CD14-positive monocyte (primary cell): Measurements from ENCODE around the gene POR. TPM values are rescaled to one million over a fixed set of nuclear protein-coding genes. Genes with fewer than 3 reads are reported as not detected.
A peak's percentile ranks its signal among the peaks of the same experiment; 100 is the strongest.

ENCODE experiments used
- DNase-seq, 3 donors: peaks; one replicate each; pipeline ENCODE4 v3.0.0-alpha.2; 2011 to 2022
- H2AFZ ChIP-seq: 2 replicates; pipeline ENCODE4 v1.6.0; 2012; ENCODE audit warnings: mild to moderate bottlenecking, low read depth, low read length, inconsistent platforms; ENCODE audit not compliant: insufficient read depth, poor library complexity, severe bottlenecking
- H3K27ac ChIP-seq, 2 donors: 1 replicate in 1 of 2; 2 replicates in 1 of 2; pipeline ENCODE4 v1.5.1; 2012 to 2013; ENCODE audit warnings: low read length in 2 of 2, control low read depth in 1 of 2, inconsistent platforms in 1 of 2, low read depth in 1 of 2, mild to moderate bottlenecking in 1 of 2
- H3K27me3 ChIP-seq, 2 donors: one replicate each; pipeline versions ENCODE4 v1.6.0 to v1.6.1; 2011 to 2013; ENCODE audit warnings: low read length in 2 of 2; ENCODE audit not compliant: control insufficient read depth in 2 of 2, insufficient read depth in 2 of 2
- H3K36me3 ChIP-seq, 2 donors: replicated peaks in 1 of 2; 1 replicate in 1 of 2; 2 replicates in 1 of 2; pipeline versions ENCODE4 v1.5.1 to v1.6.1; 2012 to 2013; ENCODE audit warnings: low read length in 2 of 2, control low read depth in 1 of 2, inconsistent platforms in 1 of 2, mild to moderate bottlenecking in 1 of 2; ENCODE audit not compliant: insufficient read depth in 2 of 2, control insufficient read depth in 1 of 2
- H3K4me1 ChIP-seq, 2 donors: 1 replicate in 1 of 2; 2 replicates in 1 of 2; pipeline versions ENCODE4 v1.5.1 to v1.6.1; 2012 to 2013; ENCODE audit warnings: low read length in 2 of 2, control low read depth in 1 of 2, inconsistent platforms in 1 of 2, mild to moderate bottlenecking in 1 of 2, moderate library complexity in 1 of 2; ENCODE audit not compliant: insufficient read depth in 2 of 2, control insufficient read depth in 1 of 2
- H3K4me2 ChIP-seq: replicated peaks from 2 replicates; pipeline ENCODE3; 2012; ENCODE audit warnings: low read length, moderate library complexity, mild to moderate bottlenecking; ENCODE audit not compliant: poor library complexity, severe bottlenecking; ENCODE audit errors: extremely low read depth
- H3K4me3 ChIP-seq, 3 experiments: fragments of 200-600 bp in 1 of 3; sonication (generic) in 1 of 3; replicated peaks in 1 of 3; 1 replicate in 2 of 3; 2 replicates in 1 of 3; pipeline ENCODE4 v1.5.1; 2011 to 2013; ENCODE audit warnings: low read length in 3 of 3, mild to moderate bottlenecking in 3 of 3, control low read depth in 2 of 3, low read depth in 2 of 3, inconsistent platforms in 1 of 3, moderate library complexity in 1 of 3
- H3K79me2 ChIP-seq: 2 replicates; pipeline ENCODE4 v1.6.0; 2012; ENCODE audit warnings: mild to moderate bottlenecking, control low read depth, inconsistent platforms, low read length, moderate library complexity; ENCODE audit not compliant: insufficient read depth
- H3K9ac ChIP-seq: 2 replicates; pipeline ENCODE4 v1.6.0; 2017; ENCODE audit warnings: low read length, mild to moderate bottlenecking; ENCODE audit not compliant: insufficient read depth, poor library complexity, severe bottlenecking
- H3K9me3 ChIP-seq, 2 donors: replicated peaks in 1 of 2; 1 replicate in 1 of 2; 2 replicates in 1 of 2; pipeline versions ENCODE4 v1.5.1 to v1.6.1; 2012 to 2013; ENCODE audit warnings: low read length in 2 of 2, control low read depth in 1 of 2; ENCODE audit not compliant: control insufficient read depth in 1 of 2, insufficient read depth in 1 of 2
- H4K20me1 ChIP-seq: 2 replicates; pipeline ENCODE4 v1.6.0; 2012; ENCODE audit warnings: mild to moderate bottlenecking, low read length, control low read depth, moderate library complexity; ENCODE audit not compliant: insufficient read depth
- H3K27ac Mint-ChIP-seq, 7 donors: one replicate each; pipeline ENCODE4 v1.8.0; 2020; ENCODE audit warnings: mild to moderate bottlenecking in 7 of 7, mixed read lengths in 7 of 7, moderate library complexity in 6 of 7, inconsistent platforms in 2 of 7
- H3K27me3 Mint-ChIP-seq, 3 donors: one replicate each; pipeline ENCODE4 v1.8.0; 2021 to 2022; ENCODE audit warnings: low read depth in 3 of 3, mild to moderate bottlenecking in 3 of 3, mixed read lengths in 3 of 3, moderate library complexity in 3 of 3, inconsistent platforms in 1 of 3
- H3K36me3 Mint-ChIP-seq, 2 donors: one replicate each; pipeline ENCODE4 v1.8.0; 2020; ENCODE audit warnings: mixed read lengths in 2 of 2, inconsistent platforms in 1 of 2, mild to moderate bottlenecking in 1 of 2
- H3K4me1 Mint-ChIP-seq: one replicate; pipeline ENCODE4 v1.8.0; 2020; ENCODE audit warnings: mild to moderate bottlenecking, mixed read lengths
- H3K4me3 Mint-ChIP-seq, 2 donors: one replicate each; pipeline ENCODE4 v1.8.0; 2020; ENCODE audit warnings: mild to moderate bottlenecking in 2 of 2, mixed read lengths in 2 of 2, moderate library complexity in 1 of 2
- H3K9me3 Mint-ChIP-seq, 7 donors: one replicate each; pipeline ENCODE4 v1.8.0; 2020 to 2022; ENCODE audit warnings: mixed read lengths in 7 of 7, mild to moderate bottlenecking in 6 of 7, moderate library complexity in 6 of 7, inconsistent platforms in 2 of 7
- WGBS: methylation state at CpG from one replicate; pipeline ENCODE4 v1.1.5; 2013; ENCODE audit warnings: missing lambda C conversion rate; ENCODE audit not compliant: insufficient coverage; 5-methylcytosine and 5-hydroxymethylcytosine counted together
- intact Hi-C, 2 donors: fragments of 100-400 bp; cut with micrococcal nuclease; formaldehyde crosslinking; loops; one replicate each; pipeline versions ENCODE4 v1.15.0 to v1.15.1; 2023
- polyA plus RNA-seq, 3 donors: library from polyadenylated mRNA; depleted of rRNA in 1 of 3; unstranded in 2 of 3; stranded (reverse) in 1 of 3; fragments of 300-500 nt in 2 of 3; fragments of >200 nt in 1 of 3; fragmentation: Illumina TruSeq in 2 of 3; gene quantifications; 1 replicate in 2 of 3; 2 replicates in 1 of 3; pipeline ENCODE4 v1.2.3, GENCODE V29; 2012 to 2021
- TF ChIP-seq, protein P1 (sequence below): fragments of 200-600 bp; IDR thresholded peaks from one replicate; pipeline ENCODE4 v1.8.0; 2022; ENCODE audit warnings: antibody characterized with exemption, mild to moderate bottlenecking

POR gene
- polyA plus RNA-seq, 3 donors: 90.5 to 102 (median 98.1) TPM

DNA sequence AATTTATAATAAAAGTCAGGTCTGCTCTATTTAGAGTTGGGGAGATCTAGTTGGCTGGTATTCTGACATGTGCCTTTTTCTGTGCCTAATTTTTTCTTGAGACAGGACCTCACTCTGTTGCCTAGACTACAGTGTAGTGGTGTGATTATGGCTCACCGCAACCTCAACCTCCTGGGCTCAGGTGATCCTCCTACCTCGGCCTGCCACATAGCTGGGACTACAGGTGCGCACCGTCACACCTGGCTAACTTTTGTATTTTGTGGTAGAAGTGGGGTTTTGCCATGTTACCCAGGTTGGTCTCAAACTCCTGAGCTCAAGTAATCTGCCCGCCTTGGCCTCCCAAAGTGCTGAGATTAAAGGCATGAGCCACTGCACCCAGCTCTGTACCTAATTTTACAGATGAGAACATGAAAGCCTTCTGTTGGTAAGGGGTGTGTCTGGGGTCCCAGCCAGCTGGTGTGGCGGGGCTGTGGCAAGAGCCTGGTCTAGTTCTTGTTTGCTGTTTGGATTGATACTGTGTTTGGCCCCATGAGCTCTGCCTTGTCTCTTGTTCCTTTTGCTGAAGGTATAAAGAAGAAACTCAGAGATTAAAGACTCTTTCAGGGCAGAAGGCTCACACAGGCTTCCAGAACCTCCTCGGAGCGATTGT, 31.4 kb downstream of the POR start:
- Histone ChIP-seq H3K36me3 (peaks cover 5 to 13% of the 10 kb centered on the region in 2 donors), H3K9me3 (no peaks in the 10 kb centered on the region), H2AFZ (no peak overlapping the region), H3K9ac (no peak overlapping the region), H3K4me1 (peaks cover 44 to 49% of the 10 kb centered on the region in 2 donors), H3K27me3 (no peaks in the 10 kb centered on the region), H3K27ac (peak overlapping the region; percentile 61 to 76), H3K4me3 (no peak overlapping the region), H4K20me1 (peaks cover 8% of the 10 kb centered on the region), H3K4me2 (peak overlapping the region; percentile 43), H3K79me2 (peaks cover 50% of the 10 kb centered on the region)
- H3K4me1 Mint-ChIP-seq: peaks cover 58% of the 10 kb centered on the region
- no peaks in the 10 kb centered on the region for H3K9me3 Mint-ChIP-seq
- DNase-seq: no peak
- 93% methylated on average over 4 of the region's 8 CpGs for WGBS
- H3K27me3 Mint-ChIP-seq: peaks cover 0 to 8% (median 6%) of the 10 kb centered on the region in 3 donors
- TF ChIP-seq, protein P1, sequence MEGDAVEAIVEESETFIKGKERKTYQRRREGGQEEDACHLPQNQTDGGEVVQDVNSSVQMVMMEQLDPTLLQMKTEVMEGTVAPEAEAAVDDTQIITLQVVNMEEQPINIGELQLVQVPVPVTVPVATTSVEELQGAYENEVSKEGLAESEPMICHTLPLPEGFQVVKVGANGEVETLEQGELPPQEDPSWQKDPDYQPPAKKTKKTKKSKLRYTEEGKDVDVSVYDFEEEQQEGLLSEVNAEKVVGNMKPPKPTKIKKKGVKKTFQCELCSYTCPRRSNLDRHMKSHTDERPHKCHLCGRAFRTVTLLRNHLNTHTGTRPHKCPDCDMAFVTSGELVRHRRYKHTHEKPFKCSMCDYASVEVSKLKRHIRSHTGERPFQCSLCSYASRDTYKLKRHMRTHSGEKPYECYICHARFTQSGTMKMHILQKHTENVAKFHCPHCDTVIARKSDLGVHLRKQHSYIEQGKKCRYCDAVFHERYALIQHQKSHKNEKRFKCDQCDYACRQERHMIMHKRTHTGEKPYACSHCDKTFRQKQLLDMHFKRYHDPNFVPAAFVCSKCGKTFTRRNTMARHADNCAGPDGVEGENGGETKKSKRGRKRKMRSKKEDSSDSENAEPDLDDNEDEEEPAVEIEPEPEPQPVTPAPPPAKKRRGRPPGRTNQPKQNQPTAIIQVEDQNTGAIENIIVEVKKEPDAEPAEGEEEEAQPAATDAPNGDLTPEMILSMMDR: no peak
- peak overlapping the region; percentile 86 to 95 (median 92) for H3K27ac Mint-ChIP-seq
- no peak overlapping the region for H3K4me3 Mint-ChIP-seq
- intact Hi-C loops: no loop called here
- H3K36me3 Mint-ChIP-seq: peaks cover 24 to 45% of the 10 kb centered on the region in 2 donors

DNA sequence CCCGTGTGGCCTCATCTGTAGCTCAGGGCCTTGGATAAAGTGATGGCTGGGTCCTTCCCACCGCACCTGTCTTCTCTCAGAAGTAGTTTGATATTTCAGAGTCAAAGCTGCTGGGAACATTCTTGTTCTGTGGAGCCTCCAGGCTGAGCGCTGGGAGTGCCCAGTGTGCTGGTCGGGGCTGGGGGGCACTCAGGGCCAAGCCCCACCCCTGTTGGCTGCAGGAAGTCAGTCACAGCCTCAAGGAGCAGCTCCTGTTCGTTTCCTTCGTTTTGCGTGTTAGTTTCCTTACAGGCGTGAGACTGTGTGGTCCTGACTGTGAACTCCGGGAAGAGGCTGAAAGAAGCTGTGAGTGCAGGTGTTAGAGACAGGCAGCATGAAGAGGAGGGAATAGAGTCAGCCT, 33.2 kb downstream of the POR start:
- H3K9me3 Mint-ChIP-seq: no peaks in the 10 kb centered on the region
- TF ChIP-seq, protein P1: no peak

More for the DNA sequence above, 33.2 kb downstream of the POR start:
- Mint-ChIP-seq H3K27me3 (peaks cover 0 to 8% (median 8%) of the 10 kb centered on the region in 3 donors), H3K36me3 (peaks cover 23 to 44% of the 10 kb centered on the region in 2 donors), H3K4me3 (no peak overlapping the region), H3K4me1 (peaks cover 69% of the 10 kb centered on the region), H3K27ac (peak overlapping the region in 1 of 7 donors; percentile 76)
- intact Hi-C loops: no loop called here
- H3K9me3 ChIP-seq: no peaks in the 10 kb centered on the region
- no peak overlapping the region for H3K27ac ChIP-seq
- H3K4me2 ChIP-seq: no peak overlapping the region
- peaks cover 49 to 59% of the 10 kb centered on the region in 2 donors for H3K4me1 ChIP-seq
- no peak overlapping the region for H3K4me3 ChIP-seq
- WGBS: 95% methylated on average over 9 of the region's 9 CpGs
- no peak overlapping the region for H2AFZ ChIP-seq
- peaks cover 5% of the 10 kb centered on the region for H4K20me1 ChIP-seq
- H3K36me3 ChIP-seq: peaks cover 5 to 13% of the 10 kb centered on the region in 2 donors
- peaks cover 50% of the 10 kb centered on the region for H3K79me2 ChIP-seq
- DNase-seq: no peak
- H3K9ac ChIP-seq: no peak overlapping the region
- H3K27me3 ChIP-seq: no peaks in the 10 kb centered on the region
